Erythroblast (primary cell): Measurements from ENCODE around the gene GPRC5D.

Experiments used
- GATA1 ChIP-seq: IDR thresholded peaks from 2 replicates; pipeline ENCODE4 v1.6.1; 2011; ENCODE audit warnings: low read depth, mild to moderate bottlenecking, control low read depth, low read length, moderate library complexity
- POLR2A ChIP-seq: IDR thresholded peaks from 2 replicates; pipeline ENCODE4 v1.6.1; 2011; ENCODE audit warnings: mild to moderate bottlenecking, low read length

- no peak for TF ChIP-seq POLR2A
- TF ChIP-seq GATA1 = no peak
These were observed 49.7 kb upstream of the GPRC5D start for GRCh38 chr12:13001775-13002040.
